GM19397 (cell line): ENCODE measurements around the gene LAMC3.
"Not testable (repeated sequence)": the region's sequence is repeated elsewhere in the genome, so short reads cannot be mapped to it uniquely, and the experiment has no call there.

Experiments used
- ATAC-seq: cut with Tn5 transposase; IDR thresholded peaks from one replicate; pipeline ENCODE4 v1.9.1; 2021; ENCODE audit warnings: mild to moderate bottlenecking, moderate library complexity; ENCODE audit not compliant: unreplicated experiment

Gene LAMC3

DNA sequence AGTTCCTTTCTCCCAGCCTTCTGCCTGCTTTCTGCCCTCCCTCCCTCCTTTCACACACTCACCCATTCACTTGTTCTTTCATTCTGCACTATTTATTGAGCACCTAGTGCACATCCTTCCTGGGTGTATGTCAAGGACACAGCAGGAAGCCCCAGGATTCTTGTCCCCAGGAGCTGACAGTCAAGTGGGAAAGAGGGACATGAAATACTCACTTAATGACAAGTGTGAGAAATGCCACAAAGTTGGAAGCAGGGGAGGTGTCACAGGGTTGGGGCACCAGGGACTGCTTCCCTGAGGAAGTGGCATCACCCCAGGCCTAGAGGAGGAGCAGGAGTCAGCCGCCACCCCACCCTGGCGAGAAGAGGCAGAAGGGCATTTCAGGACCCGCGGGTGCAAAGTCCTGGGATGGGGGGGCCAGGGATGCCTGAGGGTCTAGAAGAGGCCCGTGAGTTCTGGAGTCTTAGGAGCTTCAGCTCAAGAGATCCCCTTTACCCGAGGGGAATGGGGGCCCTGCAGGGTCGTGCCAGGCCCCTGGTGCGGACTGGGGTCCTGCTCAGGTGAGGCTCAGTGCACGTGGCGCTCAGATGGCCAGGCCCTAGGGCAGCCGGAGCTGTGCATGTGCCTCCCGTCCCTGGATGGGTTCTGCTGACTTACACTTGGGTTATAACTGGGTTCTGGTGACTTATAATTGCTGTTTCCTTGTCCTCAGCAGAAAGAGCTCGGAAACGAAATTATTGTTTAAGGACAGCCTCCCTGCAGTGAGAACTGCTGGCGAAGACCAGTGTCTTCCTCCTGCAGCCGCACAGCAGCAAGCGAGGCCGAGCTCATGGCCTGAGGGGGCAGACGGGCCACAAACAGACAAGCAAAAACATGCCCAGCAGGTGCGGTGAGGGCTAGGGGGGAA lies 16.9 kb upstream of the LAMC3 start:
- ATAC-seq = no peak

DNA sequence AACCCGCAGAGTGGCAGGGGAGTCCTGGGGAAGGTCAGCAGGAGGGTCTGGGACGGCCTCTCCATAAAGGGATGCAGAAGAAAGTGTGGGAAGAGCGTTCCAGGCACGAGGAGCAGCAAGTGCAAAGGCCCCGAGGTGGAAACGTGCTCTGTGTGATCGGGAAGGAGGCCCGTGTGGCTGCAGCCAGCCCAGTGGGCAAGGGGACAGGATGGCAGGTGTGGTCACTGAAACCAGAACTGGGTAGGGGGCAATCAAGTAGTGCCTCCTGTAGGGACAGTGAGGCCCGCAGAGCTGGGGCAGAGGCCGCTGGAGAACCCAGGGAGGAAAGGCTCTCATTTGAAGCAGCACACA lies 16.3 kb upstream of the LAMC3 start:
- ATAC-seq = no peak

DNA sequence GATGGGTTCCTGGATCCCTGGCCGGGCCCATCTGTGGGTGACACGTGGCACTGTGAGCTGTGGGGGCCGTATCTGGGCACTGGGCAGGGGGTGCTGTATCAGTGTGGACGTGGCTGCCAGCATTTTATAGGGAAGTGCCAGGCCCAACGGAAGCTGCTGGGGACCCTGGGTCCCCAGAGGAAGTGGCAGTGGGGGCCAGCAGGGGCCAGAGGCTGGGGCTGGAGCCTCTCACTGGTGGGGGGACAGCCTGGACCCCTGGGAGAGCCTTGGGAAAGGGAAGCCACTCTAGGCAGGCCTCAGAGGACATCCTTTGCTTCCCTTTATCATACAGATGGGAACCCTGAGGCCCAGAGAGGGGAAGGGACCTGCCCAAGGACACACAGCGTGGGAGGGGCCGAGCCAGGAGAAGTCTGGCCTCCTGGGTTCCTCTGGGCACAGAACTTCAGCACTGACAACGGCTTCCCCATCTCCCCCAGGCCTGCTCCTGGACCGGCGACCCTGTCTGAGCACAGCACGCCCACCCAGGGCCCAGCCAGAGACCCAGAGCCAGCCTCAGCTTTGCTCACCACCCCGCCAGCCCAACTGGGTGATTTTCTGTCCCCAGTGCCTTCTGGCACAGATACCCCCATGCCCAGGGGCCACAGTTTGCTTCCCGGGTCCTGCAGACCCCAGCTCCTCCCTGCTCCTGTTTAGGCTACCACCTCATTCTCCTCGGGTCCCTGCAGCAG lies 15.5 kb upstream of the LAMC3 start:
- ATAC-seq = no peak

DNA sequence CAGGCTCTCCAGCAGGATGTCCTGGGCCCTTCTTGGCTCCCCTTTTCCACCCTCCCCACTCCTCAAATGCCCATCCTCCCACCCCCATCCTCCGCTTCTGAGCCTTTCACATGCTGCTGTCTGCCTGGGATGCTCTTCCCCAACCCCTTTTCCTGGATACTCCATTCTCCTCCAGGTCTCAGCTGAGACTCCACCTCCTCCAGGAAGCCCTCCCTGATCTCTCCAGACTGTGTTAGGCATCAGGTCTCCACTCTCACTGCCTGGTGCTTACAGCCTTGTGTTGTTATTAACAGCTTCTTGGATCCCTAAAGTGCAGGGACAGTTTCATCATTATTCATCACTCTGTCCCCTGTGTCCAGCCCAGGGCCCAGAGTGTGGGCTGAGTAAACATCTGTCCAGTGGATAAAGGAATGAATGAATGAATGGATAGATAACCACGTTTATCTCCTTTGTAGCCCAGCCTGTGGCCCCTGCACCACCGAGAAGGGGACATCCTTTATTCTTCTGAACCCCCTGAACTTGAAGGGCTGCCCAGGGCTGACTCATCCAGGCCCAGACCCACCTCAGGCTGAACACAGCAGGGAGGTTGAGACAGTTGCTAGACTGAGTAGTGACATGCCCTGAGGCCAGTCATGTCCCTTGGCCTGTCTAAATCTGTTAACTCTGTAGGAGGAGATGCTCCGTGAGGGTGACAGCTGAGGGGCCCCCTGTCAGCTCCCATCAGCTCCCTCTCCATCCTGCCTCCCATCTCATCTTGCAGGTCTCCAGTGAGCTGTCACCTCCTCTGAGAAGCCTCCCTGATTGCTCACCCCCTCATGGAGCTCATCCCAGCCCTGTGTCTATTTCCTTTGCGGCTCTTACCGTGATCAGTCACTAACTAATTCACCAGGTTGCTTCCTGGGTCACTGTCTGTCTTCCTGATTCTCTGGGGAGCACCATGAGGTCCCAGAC lies 14.6 kb upstream of the LAMC3 start:
- no peak for ATAC-seq

DNA sequence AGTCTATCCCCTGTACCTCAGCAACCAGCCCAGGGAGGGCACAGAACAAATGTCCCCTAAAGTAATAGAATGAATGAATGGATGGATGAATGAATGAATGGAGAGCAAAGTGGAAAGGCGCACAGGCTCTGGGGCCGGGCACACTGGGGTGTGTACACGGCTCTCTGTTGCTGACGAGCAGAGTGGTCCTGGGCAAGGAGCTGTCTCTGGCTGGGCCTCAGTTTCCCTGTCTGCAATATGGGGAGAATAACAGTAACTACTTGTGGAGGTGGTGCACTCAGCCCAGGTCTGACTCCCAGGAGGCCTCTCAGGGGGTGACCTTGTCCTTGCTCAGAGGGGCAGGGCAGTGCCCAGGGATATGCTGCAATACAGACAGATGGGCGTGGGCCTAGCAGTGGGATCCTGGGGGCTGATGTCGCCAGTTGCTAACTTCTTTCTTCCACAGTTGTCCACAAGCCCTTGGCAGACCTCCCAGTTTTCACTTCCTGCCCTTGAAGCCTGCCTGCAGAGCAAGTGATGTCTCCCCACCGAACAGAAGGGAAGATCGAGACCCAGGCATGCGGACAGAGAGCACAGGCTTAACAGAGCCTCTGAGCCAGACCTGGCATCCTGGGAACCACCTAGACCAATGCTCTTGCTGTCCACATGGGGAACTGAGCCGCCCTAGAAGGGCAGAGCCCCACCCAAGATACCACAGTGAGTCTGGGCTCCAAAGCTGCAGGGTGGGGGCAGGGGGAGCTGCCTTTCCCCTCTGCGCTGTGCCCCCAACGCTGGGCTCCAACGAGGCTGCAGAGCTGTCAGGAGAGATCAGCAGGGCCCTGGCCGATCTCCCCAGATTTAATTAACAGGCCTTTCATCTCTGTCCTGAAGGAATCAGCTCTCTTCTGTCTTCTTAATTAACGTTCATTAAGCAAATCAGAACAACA lies 13.6 kb upstream of the LAMC3 start:
- no peak for ATAC-seq

DNA sequence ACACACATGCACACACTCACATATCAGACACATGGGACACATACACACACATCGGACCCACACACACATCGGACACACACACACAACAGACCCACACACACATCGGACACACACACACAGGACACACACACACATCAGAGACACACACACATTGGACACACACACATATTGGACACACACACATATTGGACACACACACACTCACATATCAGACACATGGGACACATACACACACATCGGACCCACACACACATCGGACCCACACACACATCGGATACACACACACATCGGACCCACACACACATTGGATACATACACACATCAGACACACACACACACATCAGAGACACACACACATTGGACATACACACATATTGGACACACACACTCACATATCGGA lies 12.8 kb upstream of the LAMC3 start:
- no peak for ATAC-seq

DNA sequence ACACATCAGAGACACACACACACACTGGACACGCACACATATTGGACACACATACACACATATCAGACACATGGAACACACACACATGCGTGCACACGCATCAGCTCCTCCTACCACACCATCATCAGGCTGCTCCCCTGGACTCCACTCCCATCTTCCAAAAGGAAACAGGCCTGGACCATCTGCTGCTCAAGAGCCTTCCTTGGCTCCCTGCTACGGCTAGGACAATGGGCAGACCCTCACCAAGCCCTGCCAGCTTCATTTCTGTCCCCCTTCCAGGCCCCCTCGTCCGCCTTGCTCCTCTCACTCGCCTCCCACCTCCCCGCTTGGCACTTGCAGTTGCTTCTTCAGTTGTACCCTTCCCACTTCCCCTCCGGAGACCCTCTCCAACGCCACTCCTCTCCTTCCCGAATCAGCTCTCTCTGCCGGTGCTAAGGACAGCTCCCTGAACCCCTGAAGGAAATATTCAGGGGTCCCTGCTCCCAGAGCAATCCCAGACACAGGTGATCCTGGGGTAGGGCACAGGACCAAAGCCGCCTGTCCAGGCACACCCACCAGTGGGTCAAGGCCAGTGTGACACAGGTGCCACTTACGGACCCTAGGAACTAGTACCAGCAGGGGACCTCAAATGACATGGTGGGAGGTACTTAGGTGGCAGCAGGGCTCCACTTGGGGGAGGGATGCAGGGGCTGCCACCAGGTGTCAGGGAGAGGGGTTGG lies 12.1 kb upstream of the LAMC3 start:
- ATAC-seq = no peak

DNA sequence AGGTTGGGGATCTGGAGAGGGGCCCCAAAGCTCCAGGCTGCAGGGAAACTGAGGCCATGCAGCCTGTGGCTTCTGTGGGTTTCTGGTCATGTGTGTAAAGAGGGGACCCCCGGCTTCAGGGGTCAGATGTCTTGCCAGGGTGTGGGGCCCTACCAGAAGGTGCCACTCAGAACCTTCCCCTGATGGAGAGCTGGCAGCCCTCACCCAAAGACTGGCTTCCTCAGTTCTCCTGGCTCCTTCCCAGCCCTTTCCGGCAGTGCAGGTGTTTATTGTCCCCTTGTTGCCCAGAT lies 11.6 kb upstream of the LAMC3 start:
- ATAC-seq = no peak

DNA sequence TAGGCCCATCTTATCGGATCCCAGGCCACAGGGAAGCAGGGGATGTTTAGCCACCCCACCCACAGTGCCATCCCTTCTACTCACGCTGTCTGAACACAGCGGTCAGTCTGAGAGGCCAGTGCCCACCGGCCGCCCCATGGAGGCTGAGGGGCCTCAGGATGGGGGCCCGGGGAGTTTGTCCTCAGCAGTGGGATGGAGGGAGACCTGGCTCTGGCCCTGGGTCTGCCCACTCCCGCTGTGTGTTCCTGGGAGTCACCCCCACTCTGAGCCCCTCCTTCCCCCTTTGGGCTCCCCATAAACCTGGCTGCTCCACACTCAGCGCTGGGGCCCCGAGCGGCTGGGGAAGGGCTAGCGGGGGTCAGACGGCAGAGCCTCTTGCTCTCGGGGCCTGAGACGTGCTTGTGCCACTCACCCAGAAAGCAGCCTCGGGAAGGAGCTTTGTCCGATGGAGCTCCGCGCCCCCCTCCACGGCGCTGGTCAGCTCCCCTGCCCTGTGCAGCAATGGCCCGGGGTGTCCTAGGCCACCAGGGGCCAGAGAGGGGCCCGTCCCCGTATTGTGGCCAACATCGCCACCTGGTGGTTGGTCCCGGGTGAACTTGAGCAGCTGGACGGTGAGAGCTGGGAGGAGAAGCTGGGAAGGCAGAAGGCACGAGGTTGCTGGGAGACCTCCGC lies 10.9 kb upstream of the LAMC3 start:
- no peak for ATAC-seq

DNA sequence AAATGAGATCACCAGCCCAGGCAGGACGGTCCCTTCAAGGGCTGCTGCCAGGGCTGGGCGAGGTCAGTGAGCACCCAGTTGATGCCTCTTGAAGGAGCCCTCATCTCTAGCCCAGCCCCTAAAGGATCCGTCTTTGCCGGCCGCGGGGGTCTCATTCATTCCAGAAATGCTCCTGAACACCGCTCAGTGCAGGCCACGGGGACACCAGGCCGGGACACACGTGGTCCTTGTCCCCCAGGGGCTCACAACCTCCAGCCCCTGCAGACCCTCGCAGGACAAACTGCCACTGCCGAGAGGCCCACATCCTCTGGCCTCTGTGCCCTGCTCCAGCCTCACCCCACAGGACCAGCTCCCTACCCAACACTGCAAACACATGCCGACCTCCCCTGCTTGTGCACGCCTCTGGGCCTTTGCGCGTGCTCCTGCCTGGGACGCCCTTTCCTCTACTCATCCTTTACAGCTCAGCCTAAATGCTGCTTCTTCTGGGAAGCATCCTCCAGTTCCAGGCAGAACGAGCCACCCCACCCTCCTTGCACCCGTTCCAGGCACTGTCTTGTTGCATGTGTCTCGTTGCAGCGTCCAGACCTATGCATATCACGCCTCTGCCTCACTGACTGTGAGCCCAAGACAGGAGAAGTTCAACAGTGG lies 10.3 kb upstream of the LAMC3 start:
- no peak for ATAC-seq

DNA sequence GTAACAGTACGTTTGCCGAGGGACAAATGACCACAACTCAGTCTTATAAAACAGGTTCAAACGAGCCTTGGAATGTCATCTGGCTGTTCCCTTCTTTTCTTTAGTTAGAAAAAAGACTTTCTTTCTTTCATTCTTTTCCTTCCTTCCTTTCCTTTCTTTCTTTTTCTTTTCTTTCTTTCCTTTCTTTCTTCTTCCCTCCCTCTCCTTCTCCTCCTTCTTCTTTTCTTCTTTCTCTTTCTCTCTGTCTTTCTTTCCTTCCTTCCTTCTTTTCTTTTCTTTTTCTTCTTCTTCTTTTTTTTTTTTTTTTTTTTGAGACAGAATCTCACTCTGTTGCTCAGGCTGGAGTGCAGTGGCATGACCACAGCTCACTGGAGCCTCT lies 9.7 kb upstream of the LAMC3 start:
- no peak for ATAC-seq

DNA sequence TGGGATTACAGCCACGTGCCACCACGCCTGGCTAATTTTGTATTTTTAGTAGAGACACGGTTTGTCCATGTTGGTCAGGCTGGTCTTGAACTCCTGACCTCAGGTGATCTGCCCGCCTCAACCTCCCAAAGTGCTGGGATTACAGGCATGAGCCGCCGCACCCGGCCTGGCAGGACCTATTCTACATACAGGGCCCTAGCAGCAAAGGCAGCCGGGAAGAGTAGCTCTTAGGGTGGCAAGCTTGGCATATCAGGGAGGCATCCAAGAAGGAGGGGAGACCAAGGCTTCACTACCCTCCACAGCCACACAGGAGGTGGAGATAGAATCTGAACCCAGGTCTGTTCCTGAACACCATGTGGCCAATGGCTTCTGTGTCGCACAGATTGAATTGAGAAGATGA lies 8.4 kb upstream of the LAMC3 start:
- ATAC-seq = not testable (repeated sequence)

DNA sequence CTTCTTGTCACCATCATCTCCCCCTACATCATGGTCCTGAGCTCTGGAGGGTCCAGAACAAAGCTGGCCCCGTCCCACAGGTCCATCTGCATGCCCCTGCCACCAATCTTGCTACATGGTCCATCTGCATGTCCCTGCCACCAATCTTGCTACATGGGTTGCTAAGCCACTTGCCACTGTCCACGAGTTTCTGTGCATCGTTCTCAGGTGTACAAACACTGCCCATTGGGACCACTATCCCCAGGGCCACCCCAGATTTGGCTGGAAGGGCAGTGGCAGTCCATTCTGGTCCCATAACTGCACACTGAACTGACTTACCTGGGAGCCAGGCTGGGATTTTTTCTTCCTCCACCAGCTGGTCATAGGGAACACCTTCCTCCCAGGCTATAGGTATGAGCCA lies 8.0 kb upstream of the LAMC3 start:
- no peak for ATAC-seq

DNA sequence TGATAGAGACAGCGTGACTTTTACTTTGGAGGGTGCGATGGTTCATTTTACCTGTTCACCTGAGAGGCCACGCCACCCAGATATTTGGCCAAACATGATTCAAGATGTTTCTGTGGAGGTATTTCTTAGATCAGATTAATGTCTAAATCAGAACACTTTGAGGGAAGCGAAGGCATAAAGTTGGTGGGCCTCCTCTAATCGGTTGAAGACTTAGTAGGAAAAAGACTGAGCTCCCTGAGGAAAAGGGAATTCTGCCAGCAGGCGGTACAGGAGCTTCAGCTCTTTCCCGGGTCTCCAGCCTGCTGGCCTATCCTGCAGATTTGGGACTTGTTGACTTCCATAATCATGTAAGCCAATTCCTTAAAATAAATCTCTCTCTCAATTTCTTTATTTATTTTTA lies 7.0 kb upstream of the LAMC3 start:
- ATAC-seq = no peak

DNA sequence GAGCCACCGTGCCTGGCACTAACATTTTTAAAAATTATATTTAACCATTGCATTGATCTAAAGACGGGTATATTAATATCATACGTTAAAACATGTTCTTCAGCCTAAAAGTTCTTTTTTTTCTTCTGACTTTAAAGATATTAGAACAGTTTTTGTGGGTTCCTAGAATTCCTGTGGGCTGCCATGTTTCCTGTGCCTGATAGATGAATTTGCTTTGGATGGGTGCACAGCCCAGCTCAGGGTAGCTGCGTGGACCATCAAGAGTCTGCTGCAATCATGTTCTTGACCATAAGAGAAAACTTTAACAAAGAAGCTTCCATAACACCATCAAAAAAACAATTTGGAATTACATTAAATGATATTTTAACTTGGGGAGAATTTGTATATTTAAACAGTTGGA lies 2.4 kb upstream of the LAMC3 start:
- no peak for ATAC-seq

DNA sequence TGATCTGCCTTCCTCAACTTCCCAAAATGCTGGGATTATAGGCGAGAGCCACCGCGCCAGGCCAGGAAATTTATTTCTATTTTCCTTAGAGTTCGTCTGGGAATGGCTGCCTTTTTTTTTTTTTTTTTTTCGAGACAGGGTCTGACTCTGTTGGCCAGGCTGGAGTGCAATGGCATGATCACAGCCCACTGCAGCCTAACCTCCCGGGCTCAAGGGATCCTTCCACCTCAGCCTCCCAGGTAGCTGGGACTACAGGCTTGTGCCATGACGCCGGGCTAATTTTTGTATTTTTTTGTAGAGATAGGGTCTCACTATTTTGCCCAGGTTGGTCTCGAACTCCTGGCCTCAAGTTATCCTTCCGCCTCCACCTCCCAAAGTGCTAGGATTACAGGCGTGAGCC lies 888 bp upstream of the LAMC3 start:
- ATAC-seq = no peak

DNA sequence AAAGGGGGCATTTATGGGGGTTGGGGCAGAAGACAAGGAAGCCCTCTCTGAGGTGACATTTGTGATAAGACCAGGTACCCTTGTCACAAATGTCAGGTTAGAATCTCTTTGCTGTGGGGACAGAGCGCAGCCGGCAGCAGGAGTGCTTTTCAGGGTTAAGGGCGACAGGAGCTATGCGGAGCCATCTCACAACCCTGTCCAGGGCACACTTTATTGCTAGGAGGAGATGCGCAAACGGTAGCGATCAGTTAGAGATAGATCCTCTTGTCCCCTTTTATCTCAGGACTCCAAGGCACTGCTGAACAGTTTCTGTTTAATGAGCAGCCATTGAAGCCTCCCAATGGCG lies 438 bp upstream of the LAMC3 start:
- ATAC-seq = no peak

DNA sequence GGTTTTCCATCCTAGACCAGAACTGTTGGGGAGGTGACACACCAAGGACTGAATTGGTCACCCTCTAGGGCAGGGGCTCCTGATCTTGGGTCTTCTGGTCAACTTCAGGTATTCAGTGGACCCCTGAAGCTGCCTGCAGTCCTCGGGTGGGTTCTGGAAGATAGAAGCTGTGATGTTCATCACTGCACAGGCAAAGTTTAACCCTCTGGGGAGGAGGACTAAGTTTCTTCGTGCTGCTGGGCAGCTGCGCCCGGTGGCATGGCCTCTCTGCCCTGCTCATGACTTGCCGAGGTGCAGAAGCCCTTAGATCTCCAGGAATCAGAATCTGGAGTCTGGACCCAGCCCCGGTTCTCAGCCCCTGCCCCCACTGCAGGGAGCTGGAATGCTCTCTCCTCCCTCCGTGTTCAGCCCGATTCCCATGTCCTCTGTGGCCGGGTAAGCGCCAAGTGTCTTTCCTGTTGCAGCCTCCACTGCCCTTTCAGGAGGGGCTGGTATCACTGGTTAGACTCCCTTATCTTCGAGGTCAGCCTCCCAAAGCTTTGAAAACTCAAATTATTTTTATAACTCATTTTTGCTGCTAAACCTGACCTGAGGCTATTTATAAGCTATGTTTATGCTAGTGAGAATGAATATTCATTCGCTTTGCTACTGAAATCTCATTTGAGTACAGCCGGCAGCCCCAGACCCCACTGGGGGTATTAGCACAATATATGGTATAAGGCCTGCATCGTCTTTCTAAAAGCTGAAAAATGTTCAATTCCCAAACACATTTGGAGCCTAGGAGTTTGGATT lies 1.7 kb downstream of the LAMC3 start:
- no peak for ATAC-seq
